Karpas-422 (cell line): Measurements from ENCODE around the gene UBTF. TPM values are rescaled to one million over a fixed set of nuclear protein-coding genes. Genes with fewer than 3 reads are reported as not detected.
A peak's percentile ranks its signal among the peaks of the same experiment; 100 is the strongest.

Experiments used
- DNase-seq: peaks from one replicate; pipeline ENCODE4 v3.0.0-alpha.2; 2015
- H2AFZ ChIP-seq: fragments of 200-600 bp; sonication (generic); 2 replicates; pipeline ENCODE4 v1.6.1; 2014; ENCODE audit warnings: antibody characterized with exemption, low read length, mixed read lengths
- H3K27ac ChIP-seq: fragments of 200-600 bp; sonication (generic); 2 replicates; pipeline ENCODE4 v1.5.1; 2014; ENCODE audit warnings: mild to moderate bottlenecking, low read length, moderate library complexity
- H3K27me3 ChIP-seq: fragments of 200-600 bp; sonication (generic); 2 replicates; pipeline ENCODE4 v1.6.1; 2014; ENCODE audit warnings: low read length, mixed read lengths
- H3K36me3 ChIP-seq: fragments of 200-600 bp; sonication (generic); 2 replicates; pipeline ENCODE4 v1.6.1; 2014; ENCODE audit warnings: low read length, mixed read lengths; ENCODE audit not compliant: insufficient read depth
- H3K4me1 ChIP-seq: fragments of 200-600 bp; sonication (generic); 2 replicates; pipeline ENCODE4 v1.6.1; 2014; ENCODE audit warnings: mild to moderate bottlenecking, low read length, mixed read lengths
- H3K4me2 ChIP-seq: fragments of 200-600 bp; sonication (generic); 2 replicates; pipeline ENCODE4 v1.6.1; 2014; ENCODE audit warnings: low read length, low read depth, mild to moderate bottlenecking; ENCODE audit not compliant: poor library complexity, severe bottlenecking
- H3K4me3 ChIP-seq: fragments of 200-600 bp; sonication (generic); 2 replicates; pipeline ENCODE4 v1.5.1; 2014; ENCODE audit warnings: mild to moderate bottlenecking, antibody characterized with exemption, low read length, mixed read lengths
- H3K79me2 ChIP-seq: fragments of 200-600 bp; sonication (generic); 2 replicates; pipeline ENCODE4 v1.6.1; 2014; ENCODE audit warnings: mild to moderate bottlenecking, low read length, mixed read lengths
- H3K9ac ChIP-seq: fragments of 200-600 bp; sonication (generic); 2 replicates; pipeline ENCODE4 v1.6.0; 2014; ENCODE audit warnings: low read length
- H3K9me2 ChIP-seq: fragments of 200-600 bp; sonication (generic), shearing (Covaris generic); replicated peaks from 2 replicates; pipeline ENCODE4 v1.6.0; 2014; ENCODE audit warnings: mild to moderate bottlenecking, low read length, moderate library complexity; ENCODE audit not compliant: insufficient read depth
- H3K9me3 ChIP-seq: fragments of 300-700, 200-600 bp; sonication (generic); 2 replicates; pipeline ENCODE4 v1.6.1; 2014; ENCODE audit warnings: low read length, mixed read lengths
- H4K20me1 ChIP-seq: fragments of 200-600 bp; sonication (generic); 2 replicates; pipeline ENCODE4 v1.6.1; 2014; ENCODE audit warnings: mild to moderate bottlenecking, antibody characterized with exemption, low read length, low read depth; ENCODE audit not compliant: insufficient read depth
- total RNA-seq: library from RNA; depleted of rRNA; stranded (reverse); fragments of >200 nt; shearing (Covaris generic); gene quantifications from 2 replicates; pipeline ENCODE4 v1.2.3, GENCODE V29; 2014; ENCODE audit warnings: low replicate concordance

The UBTF gene
- total RNA-seq, 1 experiment from 2014 or later, result 57.8 TPM

- Histone ChIP-seq H3K36me3 (no peaks in the 10 kb centered on the region), H3K9me3 (no peaks in the 10 kb centered on the region), H4K20me1 (no peaks in the 10 kb centered on the region), H3K9ac (no peak overlapping the region), H3K79me2 (peaks cover 14% of the 10 kb centered on the region), H3K27me3 (no peaks in the 10 kb centered on the region), H3K4me2 (no peak overlapping the region), H2AFZ (no peak overlapping the region), H3K4me3 (no peak overlapping the region), H3K4me1 (peaks cover 10% of the 10 kb centered on the region), H3K27ac (no peak overlapping the region), H3K9me2 (no peaks in the 10 kb centered on the region)
- no peak for DNase-seq
Measured at GRCh38 chr17:44191369-44191768, 28.1 kb downstream of the UBTF start.

- H3K9ac ChIP-seq, result no peak overlapping the region
- H3K27me3 ChIP-seq, result no peaks in the 10 kb centered on the region
- H3K4me3 ChIP-seq, result no peak overlapping the region
- peaks cover 12% of the 10 kb centered on the region for H3K4me1 ChIP-seq
- no peak overlapping the region for H2AFZ ChIP-seq
- H3K9me3 ChIP-seq, result no peaks in the 10 kb centered on the region
- no peaks in the 10 kb centered on the region for H3K36me3 ChIP-seq
- H3K9me2 ChIP-seq, result no peaks in the 10 kb centered on the region
- no peak overlapping the region for H3K27ac ChIP-seq
- H3K79me2 ChIP-seq, result peaks cover 23% of the 10 kb centered on the region
- no peak for DNase-seq
- H4K20me1 ChIP-seq, result no peaks in the 10 kb centered on the region
- H3K4me2 ChIP-seq, result no peak overlapping the region
Measured at GRCh38 chr17:44190481-44190880, 29.0 kb downstream of the UBTF start.

GRCh38 chr17:44188576-44189403 is 30.7 kb downstream of the UBTF start:
- peaks cover 40% of the 10 kb centered on the region for H3K79me2 ChIP-seq
- H3K27me3 ChIP-seq, result no peaks in the 10 kb centered on the region
- H3K4me2 ChIP-seq, result peak overlapping the region; percentile 77
- H3K9ac ChIP-seq, result peak overlapping the region; percentile 84
- H3K4me3 ChIP-seq, result peak overlapping the region; percentile 99; the same call in 1 of the 2 replicates
- H3K4me1 ChIP-seq, result peaks cover 23% of the 10 kb centered on the region
- no peaks in the 10 kb centered on the region for H3K9me2 ChIP-seq
- H2AFZ ChIP-seq, result no peak overlapping the region
- H3K9me3 ChIP-seq, result no peaks in the 10 kb centered on the region
- H3K36me3 ChIP-seq, result no peaks in the 10 kb centered on the region
- H3K27ac ChIP-seq, result no peak overlapping the region
- no peaks in the 10 kb centered on the region for H4K20me1 ChIP-seq
- no peak for DNase-seq

DNA sequence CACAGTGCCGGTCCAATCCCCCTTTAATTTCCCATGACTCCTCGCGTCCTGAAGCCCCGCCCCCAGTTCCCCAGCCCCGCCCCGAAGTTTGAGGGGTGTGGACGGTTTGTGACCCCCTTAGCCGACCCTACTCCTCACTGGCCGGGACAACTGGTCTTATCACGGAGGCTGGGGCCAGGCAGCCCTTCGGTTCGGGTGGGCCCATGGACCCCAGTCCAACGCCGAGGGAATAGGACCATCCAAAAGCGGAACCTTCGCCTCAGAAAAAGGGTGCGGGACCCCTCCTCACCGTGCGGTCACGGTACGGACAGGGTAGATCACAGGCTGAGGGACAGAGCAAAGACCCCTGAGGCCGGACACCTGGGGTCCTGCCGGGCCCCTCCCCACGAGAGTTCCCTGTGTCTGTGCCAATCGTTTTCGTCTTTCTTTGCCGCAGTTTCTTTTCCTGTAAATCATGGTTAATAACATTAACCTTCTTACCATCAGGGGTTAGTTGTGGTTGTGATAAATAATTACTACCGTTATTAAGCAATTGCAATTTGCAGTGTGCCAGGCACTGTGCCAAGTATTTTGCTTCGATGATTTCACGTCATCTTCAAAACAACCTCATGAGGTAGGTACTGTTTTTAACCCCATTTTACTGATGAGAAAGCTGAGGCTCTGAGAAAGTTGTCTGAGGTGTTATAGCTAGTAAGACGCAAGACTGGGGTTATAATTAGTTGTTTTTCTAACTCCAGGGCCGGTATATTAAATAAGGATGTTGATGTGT is 32.2 kb downstream of the UBTF start:
- Histone ChIP-seq H4K20me1 (no peaks in the 10 kb centered on the region), H3K36me3 (0 out of 2 replicates have a peak, but pooled peaks cover under 1% of the 10 kb centered on the region), H3K9me2 (no peaks in the 10 kb centered on the region), H3K27ac (peak overlapping the region; percentile 54), H3K27me3 (no peaks in the 10 kb centered on the region), H3K79me2 (peaks cover 55% of the 10 kb centered on the region), H3K9ac (peak overlapping the region; percentile 84), H3K4me1 (peaks cover 23% of the 10 kb centered on the region), H2AFZ (no peak overlapping the region; the same call in 1 of the 2 replicates), H3K9me3 (no peaks in the 10 kb centered on the region), H3K4me2 (peak overlapping the region; percentile 77), H3K4me3 (peak overlapping the region; percentile 99)
- DNase-seq, result peak; percentile 62

DNA sequence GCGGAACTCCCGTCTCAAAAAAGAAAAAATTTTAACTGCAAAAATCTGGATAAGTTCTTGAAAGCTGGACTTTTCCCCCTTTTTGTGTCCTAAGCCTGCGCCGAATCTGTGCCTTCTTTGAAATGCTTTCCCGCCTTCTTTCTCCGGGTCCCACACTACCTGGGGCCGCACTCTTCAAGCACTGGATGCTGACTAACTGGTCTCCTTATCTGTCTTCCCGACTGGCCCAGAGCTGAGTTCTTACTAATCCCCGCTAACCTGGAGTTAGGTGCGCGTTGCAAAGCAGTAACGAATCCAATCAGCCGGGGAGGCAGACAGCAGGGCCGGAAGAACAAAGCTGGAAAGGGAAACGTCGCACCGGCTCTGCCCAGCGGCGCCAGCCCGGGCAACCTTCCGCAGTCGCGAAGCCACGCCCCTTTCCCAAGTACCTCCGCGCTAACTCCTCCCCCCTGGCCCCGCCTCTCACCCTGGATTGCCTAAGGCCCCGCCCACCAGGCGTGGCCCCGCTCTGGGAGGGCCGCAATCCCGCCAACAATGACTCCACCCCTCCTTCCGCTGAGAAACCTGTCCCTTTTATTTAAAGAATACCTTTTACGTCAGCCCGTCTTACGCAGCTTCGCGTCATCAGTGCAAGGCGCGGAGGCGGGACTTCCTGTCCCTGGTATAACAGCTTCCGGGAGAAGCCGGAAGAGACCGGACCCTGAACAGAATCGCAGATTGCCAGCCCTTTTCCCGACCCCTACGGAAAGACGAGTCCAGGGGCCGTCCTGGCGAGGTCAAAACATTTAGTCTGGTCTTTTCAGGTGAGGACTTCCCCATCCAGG is 33.0 kb downstream of the UBTF start, which contains the start of gene TMUB2:
TSS of gene TMUB2 (plus strand) at position 666 of the 824 bp plus-strand sequence. CDS start 737 bp downstream, outside the sequence.
- peak within 1 kb of the TSS; percentile 99 for H3K4me3 ChIP-seq
- peak; percentile 100 for DNase-seq
- peaks cover 23% of the 10 kb centered on the region for H3K4me1 ChIP-seq
- 0 out of 2 replicates have a peak, but pooled peaks cover 8% of the 10 kb centered on the region for H3K36me3 ChIP-seq
- H3K9ac ChIP-seq, result peak within 1 kb of the TSS; percentile 95
- peak within 1 kb of the TSS; percentile 92; the same call in 1 of the 2 replicates for H2AFZ ChIP-seq
- no peaks in the 10 kb centered on the region for H3K9me3 ChIP-seq
- H3K27ac ChIP-seq, result peak within 1 kb of the TSS; percentile 75
- peaks cover 61% of the 10 kb centered on the region for H3K79me2 ChIP-seq
- H3K4me2 ChIP-seq, result peak within 1 kb of the TSS; percentile 87
- H3K9me2 ChIP-seq, result no peaks in the 10 kb centered on the region
- no peaks in the 10 kb centered on the region for H4K20me1 ChIP-seq
- H3K27me3 ChIP-seq, result no peaks in the 10 kb centered on the region

- Histone ChIP-seq H3K9me3 (no peaks in the 10 kb centered on the region), H3K27me3 (no peaks in the 10 kb centered on the region), H3K27ac (no peak overlapping the region), H3K9me2 (no peaks in the 10 kb centered on the region), H3K36me3 (0 out of 2 replicates have a peak, but pooled peaks cover 8% of the 10 kb centered on the region), H2AFZ (no peak overlapping the region), H3K4me3 (0 out of 2 replicates have a peak overlapping the region, but pooled peaks have one; percentile 99), H3K4me2 (peak overlapping the region; percentile 87), H4K20me1 (no peaks in the 10 kb centered on the region), H3K4me1 (peaks cover 23% of the 10 kb centered on the region), H3K9ac (no peak overlapping the region), H3K79me2 (peaks cover 61% of the 10 kb centered on the region)
- DNase-seq, result no peak
Measured at GRCh38 chr17:44184212-44184810, 35.2 kb downstream of the UBTF start.

DNA sequence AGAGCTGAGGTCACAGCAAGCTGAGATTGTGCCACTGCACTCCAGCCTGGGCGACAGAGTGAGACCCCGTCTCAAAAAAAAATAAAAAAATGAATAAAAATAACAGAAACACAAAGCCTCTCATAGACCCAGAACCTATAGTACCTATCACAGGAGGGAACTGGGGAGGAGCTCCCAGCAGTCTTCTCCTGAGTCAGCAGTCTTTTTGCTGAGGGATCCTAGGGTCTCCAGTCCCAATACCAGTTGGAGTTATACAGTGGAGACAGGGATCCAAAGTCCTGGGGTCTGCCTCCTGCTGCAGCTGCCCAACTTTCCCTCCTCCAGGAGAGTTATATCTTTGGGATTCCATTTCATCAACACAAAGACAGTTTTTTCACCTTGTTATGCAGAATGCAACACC is 36.5 kb downstream of the UBTF start:
- no peak overlapping the region for H2AFZ ChIP-seq
- 0 out of 2 replicates have a peak, but pooled peaks cover 8% of the 10 kb centered on the region for H3K36me3 ChIP-seq
- H3K4me3 ChIP-seq, result no peak overlapping the region
- peaks cover 19% of the 10 kb centered on the region for H3K4me1 ChIP-seq
- no peaks in the 10 kb centered on the region for H3K9me2 ChIP-seq
- H3K79me2 ChIP-seq, result peaks cover 57% of the 10 kb centered on the region
- no peaks in the 10 kb centered on the region for H4K20me1 ChIP-seq
- no peaks in the 10 kb centered on the region for H3K9me3 ChIP-seq
- H3K27me3 ChIP-seq, result no peaks in the 10 kb centered on the region
- no peak for DNase-seq
- H3K27ac ChIP-seq, result no peak overlapping the region
- H3K9ac ChIP-seq, result no peak overlapping the region
- H3K4me2 ChIP-seq, result no peak overlapping the region
